Measurements from ENCODE around the gene SNTB2. TPM values are rescaled to one million over a fixed set of nuclear protein-coding genes. Genes with fewer than 3 reads are reported as not detected.

Gene SNTB2
- total and polyA plus RNA-seq, 10 of the 15 experiments (the other 5 are each of a cell fraction or from before 2014, with no cell fraction given) = 1.2 to 15.7 (median 5.0) TPM

DNA sequence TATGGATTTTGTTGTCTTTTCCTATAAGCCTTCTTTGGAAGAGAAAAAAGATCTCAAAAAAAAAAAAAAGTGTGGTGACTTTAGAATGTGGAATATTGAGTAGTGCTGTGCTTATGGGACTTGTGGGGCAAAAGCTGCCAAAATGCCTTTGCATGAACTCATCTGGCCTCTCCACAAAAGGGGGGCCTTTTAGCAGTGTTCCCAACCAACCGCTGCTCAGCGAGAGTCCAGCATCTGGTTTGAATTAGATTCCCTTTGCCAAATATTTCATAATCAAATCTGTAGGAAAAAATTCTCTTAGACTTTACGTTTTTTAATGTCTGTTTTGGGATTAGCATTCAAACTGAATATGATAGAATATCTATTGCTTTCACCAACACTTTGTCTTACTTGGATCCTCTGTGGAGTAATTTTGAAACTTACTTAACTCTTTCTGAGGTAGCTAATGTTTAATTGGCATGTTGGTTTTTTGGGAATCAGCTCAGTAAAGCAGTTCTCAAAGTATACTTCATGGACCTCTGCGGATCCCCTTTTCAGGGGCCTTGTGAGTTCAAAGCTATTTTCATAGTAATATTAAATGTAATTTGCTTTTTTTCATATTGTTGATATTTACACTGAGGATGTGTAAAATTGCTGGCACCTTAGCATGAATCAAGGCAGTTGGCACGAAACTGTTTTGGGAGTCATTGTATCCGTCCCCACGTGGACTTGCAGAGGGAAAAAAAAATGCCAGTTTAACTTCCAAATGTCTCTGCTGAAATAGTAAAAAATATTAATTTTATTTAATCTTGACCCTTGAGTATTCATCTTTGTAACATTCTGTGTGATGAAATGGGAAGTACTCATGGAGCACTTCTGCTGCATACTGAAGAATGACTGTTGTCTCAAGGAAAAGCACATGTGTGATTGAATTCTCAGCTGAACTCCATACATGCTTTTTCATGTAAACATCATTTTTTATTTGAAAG lies 89.5 kb downstream of the SNTB2 start (continued):
- no peak for TF ChIP-seq BHLHE40 (IDR thresholded peaks at IDR 0.05; ENCODE audit: borderline replicate concordance in 1 of 2, low read depth in 2 of 2, low read length in 1 of 2)

DNA sequence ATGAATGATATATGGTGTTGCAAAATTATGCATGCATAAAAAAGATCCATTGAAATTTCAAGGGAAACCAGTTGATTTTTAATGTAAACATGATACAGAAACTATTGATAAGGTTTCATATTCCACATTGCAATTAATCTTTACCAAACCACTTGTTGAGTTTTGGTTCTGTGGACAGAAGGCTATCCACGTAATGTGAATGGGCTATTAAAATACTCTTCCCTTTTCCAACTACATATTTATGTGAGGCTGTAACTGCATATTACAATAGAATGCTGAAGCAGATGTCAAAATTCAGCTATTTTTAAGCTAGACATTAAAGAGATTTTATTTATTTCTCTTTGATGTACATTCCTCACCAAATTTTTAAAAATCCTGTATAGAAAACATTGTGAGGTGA lies 90.4 kb downstream of the SNTB2 start:
- no peak for FAIRE-seq
- Histone ChIP-seq H4K20me1 (ENCODE audit: control insufficient read depth, insufficient read depth) (no peaks in the 10 kb centered on the region), H3K27me3 (replicated peaks in 1 of 2; ENCODE audit: control insufficient read depth in 2 of 2, insufficient read depth in 2 of 2, low read length in 1 of 2) (no peaks in the 10 kb centered on the region), H3K36me3 (ENCODE audit: control insufficient read depth in 2 of 2, insufficient read depth in 2 of 2, low read length in 1 of 2) (peaks cover 0 to 5% of the 10 kb centered on the region in 2 experiments; a peak in 1 of 4 replicates), H3K9me3 (replicated peaks; ENCODE audit: control insufficient read depth, insufficient read depth, low read length) (no peaks in the 10 kb centered on the region), H3K4me1 (ENCODE audit: control insufficient read depth, insufficient read depth, low read length) (no peaks in the 10 kb centered on the region), H3K4me2 (ENCODE audit: control insufficient read depth, insufficient read depth) (no peak overlapping the region), H3K9ac (ENCODE audit: control insufficient read depth, insufficient read depth, low read length) (no peak overlapping the region), H3K4me3 (no peak overlapping the region), H2AFZ (ENCODE audit: control insufficient read depth, low read depth, low read length) (no peak overlapping the region), H3K27ac (ENCODE audit: control insufficient read depth, insufficient read depth) (no peak overlapping the region), H3K79me2 (ENCODE audit: control insufficient read depth, insufficient read depth, low read length) (no peaks in the 10 kb centered on the region)
- TF ChIP-seq SP1 (IDR thresholded peaks at IDR 0.05; ENCODE audit: low read depth, low read length) (no peak), TBL1XR1 (IDR thresholded peaks at IDR 0.05; ENCODE audit: low read depth, low read length) (no peak), SREBF2 (IDR thresholded peaks at IDR 0.05; ENCODE audit: low read length) (no peak)
- TF ChIP-seq, protein P1, sequence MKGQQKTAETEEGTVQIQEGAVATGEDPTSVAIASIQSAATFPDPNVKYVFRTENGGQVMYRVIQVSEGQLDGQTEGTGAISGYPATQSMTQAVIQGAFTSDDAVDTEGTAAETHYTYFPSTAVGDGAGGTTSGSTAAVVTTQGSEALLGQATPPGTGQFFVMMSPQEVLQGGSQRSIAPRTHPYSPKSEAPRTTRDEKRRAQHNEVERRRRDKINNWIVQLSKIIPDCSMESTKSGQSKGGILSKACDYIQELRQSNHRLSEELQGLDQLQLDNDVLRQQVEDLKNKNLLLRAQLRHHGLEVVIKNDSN (IDR thresholded peaks at IDR 0.05; ENCODE audit: borderline replicate concordance, extremely low read length, insufficient read depth, low read depth, low read length) = no peak
- in situ Hi-C loops (cut with MboI) (no loop called here), intact Hi-C loops (cut with micrococcal nuclease; ENCODE audit: unreplicated experiment) (no loop called here)
- ChIA-PET RAD21 (ENCODE audit: unreplicated experiment) (no interaction called here), POLR2A (interaction anchor here (0.5 to 0.6 kb wide), 2 partner anchors 101 to 166 kb away, joined by 3 read pairs; no protein-coding TSS in a partner anchor), CTCF (interaction anchor here (3.3 kb wide), 2 partner anchors 11 to 126 kb away, joined by 16 to 19 read pairs; no protein-coding TSS in a partner anchor), SMC1A (ENCODE audit: uncharacterized antibody, unreplicated experiment) (interaction anchor here (1.1 to 1.5 kb wide), 3 partner anchors 9 to 477 kb away, joined by 3 to 6 read pairs (median 4); partner anchors contain the start of gene NOB1)
- ATAC-seq = no peak
- no TSS peak for BruUV-seq (replicated peaks)
- no peak for DNase-seq (ENCODE audit: low read depth, low spot score)
- WGBS (ENCODE audit: insufficient coverage, insufficient replicate concordance, low lambda C conversion rate, missing lambda C conversion rate) = 100% methylated on average over 1 of the region's 1 CpG
